ENCODE data around the gene B3GAT2.
"Not testable (repeated sequence)": the region's sequence is repeated elsewhere in the genome, so short reads cannot be mapped to it uniquely, and the experiment has no call there.

The B3GAT2 gene

DNA sequence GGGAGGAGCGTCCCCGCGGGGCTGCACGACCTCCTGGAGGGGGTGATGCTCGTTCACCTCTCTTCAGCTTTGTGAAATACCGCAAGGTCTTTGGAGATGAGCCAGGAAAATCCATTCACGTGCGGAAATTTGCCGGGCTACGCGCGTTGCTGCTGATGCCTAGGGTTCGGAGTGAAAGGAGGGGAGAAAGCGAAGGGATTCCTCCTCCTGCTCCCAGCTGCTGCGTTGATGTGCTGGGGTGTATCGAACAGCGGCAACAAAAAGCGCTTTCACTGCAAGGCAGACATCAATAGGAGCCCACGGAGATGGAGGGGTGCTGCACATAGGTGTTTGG is 391 bp upstream of the B3GAT2 start:
- peak overlapping the region; percentile 94 for H3K4me2 ChIP-seq (ENCODE audit: low read length)
- H3K4me1 ChIP-seq (ENCODE audit: control insufficient read depth, insufficient read depth, low read length), result peaks cover 18% of the 10 kb centered on the region
- H3K9me3 ChIP-seq (replicated peaks; ENCODE audit: low read length), result no peaks in the 10 kb centered on the region
- H3K27me3 ChIP-seq (ENCODE audit: control insufficient read depth, insufficient read depth, low read length), result peaks cover 80% of the 10 kb centered on the region
- H3K4me3 ChIP-seq (ENCODE audit: low read length), result peak overlapping the region; percentile 72
- no peaks in the 10 kb centered on the region for H3K36me3 ChIP-seq (ENCODE audit: insufficient read depth, low read length)
- H3K9ac ChIP-seq (ENCODE audit: low read depth, low read length), result no peak overlapping the region

DNA sequence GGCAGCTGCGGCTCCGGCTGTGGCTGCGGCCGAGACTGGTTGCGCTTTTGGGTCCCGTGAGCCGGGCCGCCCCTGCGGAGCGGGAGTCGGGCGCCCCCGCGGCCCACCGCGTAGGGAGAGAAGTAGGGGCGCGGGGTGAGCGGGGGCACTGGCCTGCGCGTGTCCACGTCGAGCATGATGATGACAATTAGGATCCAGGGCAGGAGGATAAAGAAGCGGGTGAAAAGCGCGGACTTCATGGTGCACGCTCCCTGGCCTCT is 739 bp downstream of the B3GAT2 start:
- Histone ChIP-seq H3K9me3 (replicated peaks; ENCODE audit: low read length) (no peaks in the 10 kb centered on the region), H3K4me2 (ENCODE audit: low read length) (peak overlapping the region; percentile 94), H3K27me3 (ENCODE audit: control insufficient read depth, insufficient read depth, low read length) (peaks cover 88% of the 10 kb centered on the region), H3K36me3 (ENCODE audit: insufficient read depth, low read length) (no peaks in the 10 kb centered on the region), H3K4me1 (ENCODE audit: control insufficient read depth, insufficient read depth, low read length) (peaks cover 18% of the 10 kb centered on the region), H3K4me3 (ENCODE audit: low read length) (peak overlapping the region; percentile 72), H3K9ac (ENCODE audit: low read depth, low read length) (no peak overlapping the region)

DNA sequence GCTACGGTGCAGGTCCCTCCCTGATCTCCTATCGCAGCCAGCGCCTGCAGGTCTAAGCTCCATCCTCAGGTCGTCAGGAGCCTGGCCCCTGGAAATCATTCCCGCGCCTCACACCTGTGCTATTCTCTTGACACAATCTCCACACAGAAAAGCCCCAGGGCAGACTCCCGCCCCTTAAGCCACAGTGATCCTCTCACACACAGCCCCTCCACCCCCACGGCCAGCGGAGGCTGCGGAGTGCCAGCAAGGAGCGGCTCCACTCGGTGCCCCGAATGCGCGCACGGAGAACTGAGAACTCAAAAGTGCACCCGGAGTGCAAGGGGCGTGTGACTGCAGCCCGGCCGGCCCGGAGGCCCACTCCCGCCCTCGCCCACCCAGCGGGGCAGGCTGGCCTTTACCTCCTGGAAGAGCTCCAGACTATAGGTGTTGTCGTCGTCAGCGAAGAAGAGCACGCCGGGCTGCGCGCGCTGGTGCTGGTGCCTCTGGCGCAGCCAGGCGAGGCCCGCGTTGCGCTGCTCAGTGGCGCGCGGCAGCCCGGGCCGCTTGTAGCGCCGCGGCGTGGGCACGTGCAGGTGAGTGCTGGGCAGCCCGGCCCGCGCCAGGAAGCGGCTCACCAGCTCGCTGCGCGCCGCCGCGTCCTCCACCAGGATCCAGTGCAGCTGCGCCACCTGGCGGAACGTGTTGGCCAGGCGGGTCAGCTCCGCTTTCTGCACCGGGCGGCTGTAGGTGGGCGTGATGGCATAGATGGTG is 1.2 kb downstream of the B3GAT2 start:
- Histone ChIP-seq H3K4me1 (ENCODE audit: control insufficient read depth, insufficient read depth, low read length) (peaks cover 18% of the 10 kb centered on the region), H3K9me3 (replicated peaks; ENCODE audit: low read length) (no peaks in the 10 kb centered on the region), H3K4me3 (ENCODE audit: low read length) (peak overlapping the region; percentile 72), H3K4me2 (ENCODE audit: low read length) (peak overlapping the region; percentile 94), H3K36me3 (ENCODE audit: insufficient read depth, low read length) (no peaks in the 10 kb centered on the region), H3K27me3 (ENCODE audit: control insufficient read depth, insufficient read depth, low read length) (peaks cover 90% of the 10 kb centered on the region), H3K9ac (ENCODE audit: low read depth, low read length) (no peak overlapping the region)

GRCh38 chr6:70954750-70955149 is 2.1 kb downstream of the B3GAT2 start:
- Histone ChIP-seq H3K9ac (ENCODE audit: low read depth, low read length) (no peak overlapping the region), H3K4me3 (ENCODE audit: low read length) (no peak overlapping the region), H3K36me3 (ENCODE audit: insufficient read depth, low read length) (no peaks in the 10 kb centered on the region), H3K27me3 (ENCODE audit: control insufficient read depth, insufficient read depth, low read length) (peaks cover 90% of the 10 kb centered on the region), H3K4me1 (ENCODE audit: control insufficient read depth, insufficient read depth, low read length) (peaks cover 18% of the 10 kb centered on the region), H3K9me3 (replicated peaks; ENCODE audit: low read length) (no peaks in the 10 kb centered on the region), H3K4me2 (ENCODE audit: low read length) (no peak overlapping the region)

- H3K4me2 ChIP-seq (ENCODE audit: low read length), result no peak overlapping the region
- H3K27me3 ChIP-seq (ENCODE audit: control insufficient read depth, insufficient read depth, low read length), result peaks cover 84% of the 10 kb centered on the region
- no peaks in the 10 kb centered on the region for H3K9me3 ChIP-seq (replicated peaks; ENCODE audit: low read length)
- H3K36me3 ChIP-seq (ENCODE audit: insufficient read depth, low read length), result no peaks in the 10 kb centered on the region
- no peak overlapping the region for H3K4me3 ChIP-seq (ENCODE audit: low read length)
- H3K9ac ChIP-seq (ENCODE audit: low read depth, low read length), result no peak overlapping the region
- H3K4me1 ChIP-seq (ENCODE audit: control insufficient read depth, insufficient read depth, low read length), result peaks cover 18% of the 10 kb centered on the region
Observed at GRCh38 chr6:70954176-70954575, 2.7 kb downstream of the B3GAT2 start.

- peaks cover 69% of the 10 kb centered on the region for H3K27me3 ChIP-seq (ENCODE audit: control insufficient read depth, insufficient read depth, low read length)
- no peaks in the 10 kb centered on the region for H3K36me3 ChIP-seq (ENCODE audit: insufficient read depth, low read length)
- H3K4me3 ChIP-seq (ENCODE audit: low read length), result no peak overlapping the region
- no peaks in the 10 kb centered on the region for H3K9me3 ChIP-seq (replicated peaks; ENCODE audit: low read length)
- H3K9ac ChIP-seq (ENCODE audit: low read depth, low read length), result no peak overlapping the region
- peaks cover 18% of the 10 kb centered on the region for H3K4me1 ChIP-seq (ENCODE audit: control insufficient read depth, insufficient read depth, low read length)
- no peak overlapping the region for H3K4me2 ChIP-seq (ENCODE audit: low read length)
Observed at GRCh38 chr6:70952608-70953165, 4.2 kb downstream of the B3GAT2 start.

DNA sequence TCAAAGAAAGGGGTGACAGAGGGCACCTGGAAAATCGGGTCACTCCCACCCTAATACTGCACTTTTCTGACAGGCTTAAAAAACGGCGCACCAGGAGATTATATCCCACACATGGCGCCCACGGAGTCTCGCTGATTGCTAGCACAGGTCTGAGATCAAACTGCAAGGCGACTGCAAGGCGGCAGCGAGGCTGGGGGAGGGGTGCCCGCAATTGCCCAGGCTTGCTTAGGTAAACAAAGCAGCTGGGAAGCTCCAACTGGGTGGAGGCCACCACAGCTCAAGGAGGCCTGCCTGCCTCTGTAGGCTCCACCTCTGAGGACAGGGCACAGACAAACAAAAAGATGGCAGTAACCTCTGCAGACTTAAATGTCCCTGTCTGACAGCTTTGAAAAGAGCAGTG is 12.5 kb downstream of the B3GAT2 start:
- H3K4me2 ChIP-seq (ENCODE audit: low read length); H3K4me1 ChIP-seq (ENCODE audit: control insufficient read depth, insufficient read depth, low read length); H3K9me3 ChIP-seq (replicated peaks; ENCODE audit: low read length); H3K4me3 ChIP-seq (ENCODE audit: low read length); H3K36me3 ChIP-seq (ENCODE audit: insufficient read depth, low read length); H3K9ac ChIP-seq (ENCODE audit: low read depth, low read length): not testable (repeated sequence)
- H3K27me3 ChIP-seq (ENCODE audit: control insufficient read depth, insufficient read depth, low read length), result peaks cover 16% of the 10 kb centered on the region

DNA sequence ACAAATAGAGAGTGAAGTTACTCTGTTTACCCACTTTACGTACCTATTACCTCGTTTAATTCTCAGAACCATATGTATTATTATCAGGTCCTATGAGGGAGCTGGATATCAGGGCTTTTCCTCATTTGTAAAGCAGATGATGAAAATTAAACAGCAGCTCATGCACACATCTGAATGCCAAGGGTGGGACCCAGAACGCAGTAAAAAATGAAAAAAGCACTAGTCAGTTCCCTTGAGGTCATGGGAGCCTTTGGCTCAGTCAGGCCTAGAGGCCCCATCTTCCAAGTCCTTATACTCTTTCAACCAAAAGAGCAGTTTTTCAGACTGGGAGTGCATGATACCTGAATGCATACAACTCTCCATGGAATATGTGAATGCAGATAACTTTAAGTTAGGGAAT is 23.0 kb downstream of the B3GAT2 start:
- Histone ChIP-seq H3K4me3 (ENCODE audit: low read length) (no peak overlapping the region), H3K9ac (ENCODE audit: low read depth, low read length) (no peak overlapping the region), H3K9me3 (replicated peaks; ENCODE audit: low read length) (no peaks in the 10 kb centered on the region), H3K4me1 (ENCODE audit: control insufficient read depth, insufficient read depth, low read length) (no peaks in the 10 kb centered on the region), H3K4me2 (ENCODE audit: low read length) (no peak overlapping the region), H3K27me3 (ENCODE audit: control insufficient read depth, insufficient read depth, low read length) (no peaks in the 10 kb centered on the region), H3K36me3 (ENCODE audit: insufficient read depth, low read length) (no peaks in the 10 kb centered on the region)

DNA sequence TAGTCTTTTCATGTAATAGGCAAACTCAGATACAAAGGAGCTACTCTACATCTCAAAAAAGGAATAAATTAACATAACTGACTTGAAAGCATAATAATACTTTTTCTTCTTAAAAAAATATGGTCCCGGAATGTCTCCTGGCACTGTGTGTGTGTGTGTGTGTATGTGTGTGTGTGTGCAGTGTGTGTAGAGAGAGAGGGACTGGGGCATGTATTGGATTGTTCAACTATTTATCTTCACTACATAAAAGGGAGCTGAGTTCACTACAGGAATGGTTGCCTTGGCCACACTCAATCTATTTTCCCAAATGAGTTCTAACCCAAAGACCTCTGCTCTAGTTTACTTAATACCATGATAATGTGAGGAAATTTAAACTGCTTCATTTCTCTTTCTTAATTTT is 51.1 kb downstream of the B3GAT2 start:
- H3K27me3 ChIP-seq (ENCODE audit: control insufficient read depth, insufficient read depth, low read length), result peaks cover 4% of the 10 kb centered on the region

DNA sequence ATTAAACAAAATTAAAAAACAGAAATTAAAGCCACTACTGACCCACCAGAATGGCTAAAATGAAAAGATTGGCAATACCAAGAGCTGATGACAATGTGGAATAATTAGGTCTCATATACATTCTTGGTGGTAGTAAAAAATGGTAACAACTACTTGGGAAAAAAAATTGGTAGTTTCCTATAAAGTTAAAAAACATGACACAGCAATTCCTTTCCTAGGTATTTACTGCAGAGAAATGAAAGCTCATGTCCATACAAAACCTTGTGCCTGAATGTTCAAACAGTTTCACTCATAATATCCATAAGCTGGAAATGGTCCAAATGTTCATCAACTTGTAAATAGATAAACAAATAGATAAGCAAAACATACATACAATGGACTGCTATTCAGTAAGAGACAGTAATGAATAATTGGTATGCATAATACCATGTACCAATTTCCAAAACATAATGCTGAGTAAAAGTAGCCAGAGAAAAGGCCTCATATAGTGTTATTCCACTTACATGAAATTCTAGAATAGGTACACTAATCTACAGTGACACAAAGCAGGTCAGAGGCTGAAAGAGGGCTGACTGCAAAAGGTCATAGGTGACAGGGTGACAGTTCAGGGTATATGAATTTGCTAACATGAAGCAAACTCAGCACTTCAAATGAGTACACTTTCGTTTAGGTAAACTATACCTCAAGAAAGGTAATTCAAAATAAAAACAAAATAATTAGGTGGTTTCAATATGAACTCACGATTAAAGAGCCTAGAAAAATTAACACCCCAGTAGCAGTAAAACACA is 53.0 kb downstream of the B3GAT2 start:
- no peaks in the 10 kb centered on the region for H3K36me3 ChIP-seq (ENCODE audit: insufficient read depth, low read length)
- H3K4me1 ChIP-seq (ENCODE audit: control insufficient read depth, insufficient read depth, low read length), result no peaks in the 10 kb centered on the region
- H3K9me3 ChIP-seq (replicated peaks; ENCODE audit: low read length), result no peaks in the 10 kb centered on the region
- peaks cover 8% of the 10 kb centered on the region for H3K27me3 ChIP-seq (ENCODE audit: control insufficient read depth, insufficient read depth, low read length)
- no peak overlapping the region for H3K4me3 ChIP-seq (ENCODE audit: low read length)
- no peak overlapping the region for H3K4me2 ChIP-seq (ENCODE audit: low read length)
- H3K9ac ChIP-seq (ENCODE audit: low read depth, low read length), result no peak overlapping the region

More for the DNA sequence above, 51.1 kb downstream of the B3GAT2 start:
- no peak overlapping the region for H3K4me3 ChIP-seq (ENCODE audit: low read length)
- no peak overlapping the region for H3K4me2 ChIP-seq (ENCODE audit: low read length)
- no peaks in the 10 kb centered on the region for H3K4me1 ChIP-seq (ENCODE audit: control insufficient read depth, insufficient read depth, low read length)
- H3K9me3 ChIP-seq (replicated peaks; ENCODE audit: low read length), result no peaks in the 10 kb centered on the region
- H3K9ac ChIP-seq (ENCODE audit: low read depth, low read length), result no peak overlapping the region
- no peaks in the 10 kb centered on the region for H3K36me3 ChIP-seq (ENCODE audit: insufficient read depth, low read length)

DNA sequence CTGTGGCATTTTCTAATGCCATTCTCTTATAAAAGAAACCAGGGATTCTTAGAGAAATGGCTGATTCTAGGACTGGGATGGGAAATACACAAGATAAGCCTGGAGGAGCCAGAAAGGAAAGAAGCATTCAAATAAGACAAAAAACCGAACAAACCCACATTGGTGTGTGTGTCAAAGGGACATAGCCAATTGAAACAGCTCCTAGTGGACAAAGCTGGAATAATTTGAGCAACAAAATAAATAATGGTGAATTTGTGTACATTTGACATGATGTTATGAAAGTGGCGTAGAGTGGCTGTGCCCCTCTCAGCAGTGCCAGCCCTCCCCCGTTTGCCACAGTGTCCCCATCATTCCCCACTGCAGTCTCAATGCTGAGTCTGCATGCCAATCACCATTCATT is 55.5 kb downstream of the B3GAT2 start:
- no peak overlapping the region for H3K9ac ChIP-seq (ENCODE audit: low read depth, low read length)
- H3K4me2 ChIP-seq (ENCODE audit: low read length), result no peak overlapping the region
- H3K36me3 ChIP-seq (ENCODE audit: insufficient read depth, low read length), result no peaks in the 10 kb centered on the region
- no peaks in the 10 kb centered on the region for H3K4me1 ChIP-seq (ENCODE audit: control insufficient read depth, insufficient read depth, low read length)
- H3K4me3 ChIP-seq (ENCODE audit: low read length), result no peak overlapping the region
- peaks cover 8% of the 10 kb centered on the region for H3K27me3 ChIP-seq (ENCODE audit: control insufficient read depth, insufficient read depth, low read length)
- H3K9me3 ChIP-seq (replicated peaks; ENCODE audit: low read length), result no peaks in the 10 kb centered on the region

- Histone ChIP-seq H3K4me3 (ENCODE audit: low read length) (no peak overlapping the region), H3K9me3 (replicated peaks; ENCODE audit: low read length) (no peaks in the 10 kb centered on the region), H3K36me3 (ENCODE audit: insufficient read depth, low read length) (no peaks in the 10 kb centered on the region), H3K27me3 (ENCODE audit: control insufficient read depth, insufficient read depth, low read length) (peaks cover 9% of the 10 kb centered on the region), H3K4me1 (ENCODE audit: control insufficient read depth, insufficient read depth, low read length) (no peaks in the 10 kb centered on the region), H3K4me2 (ENCODE audit: low read length) (no peak overlapping the region), H3K9ac (ENCODE audit: low read depth, low read length) (no peak overlapping the region)
Observed at GRCh38 chr6:70900047-70900446, 56.8 kb downstream of the B3GAT2 start.

All from skeletal muscle satellite cell (primary cell).